Body of pancreas (tissue), 4 donors: ENCODE data around the gene LRRC3C. TPM values are rescaled to one million over a fixed set of nuclear protein-coding genes. Genes with fewer than 3 reads are reported as not detected.

ENCODE experiments used
- ATAC-seq: fragments of 150-250 bp; one replicate; pipeline ENCODE4 v1.9.1; 2016
- DNase-seq, 4 donors: peaks; one replicate each; pipeline ENCODE4 v3.0.0-alpha.2; 2019
- H3K27ac ChIP-seq, 4 donors: fragments of 200-600 bp; sonication (generic); 1 replicate in 3 of 4; 2 replicates in 1 of 4; pipeline versions ENCODE4 v1.5.1 to v1.6.1; 2016 to 2019; ENCODE audit warnings: mild to moderate bottlenecking in 1 of 4, mixed read lengths in 1 of 4, moderate library complexity in 1 of 4
- H3K27me3 ChIP-seq, 2 donors: fragments of 200-600 bp; sonication (generic); one replicate each; pipeline ENCODE4 v1.6.0; 2016; ENCODE audit warnings: mild to moderate bottlenecking in 1 of 2
- H3K36me3 ChIP-seq, 2 donors: fragments of 200-600 bp; sonication (generic); replicated peaks in 1 of 2; 2 replicates each; pipeline ENCODE4 v1.5.1; 2016; ENCODE audit warnings: low read depth in 2 of 2; ENCODE audit not compliant: insufficient read depth in 1 of 2
- H3K4me1 ChIP-seq: fragments of 200-600 bp; sonication (generic); one replicate; pipeline ENCODE4 v1.6.0; 2016
- H3K4me3 ChIP-seq, 2 donors: fragments of 200-600 bp; sonication (generic); 1 replicate in 1 of 2; 2 replicates in 1 of 2; pipeline ENCODE4 v1.5.1; 2016 to 2019
- H3K9me3 ChIP-seq, 3 donors: fragments of 200-600 bp; sonication (generic); 1 replicate in 2 of 3; 2 replicates in 1 of 3; pipeline ENCODE4 v1.5.1; 2016
- POLR2A ChIP-seq, 3 donors: fragments of 450-650 bp; IDR thresholded peaks; one replicate each; pipeline ENCODE4 v1.6.1; 2016; ENCODE audit warnings: antibody characterized with exemption in 3 of 3, mild to moderate bottlenecking in 2 of 3
- WGBS, 2 donors: methylation state at CpG; one replicate each; pipeline ENCODE4 v1.1.5; 2017; 5-methylcytosine and 5-hydroxymethylcytosine counted together
- intact Hi-C: fragments of 100-400 bp; cut with DNase I; formaldehyde crosslinking; loops from one replicate; pipeline ENCODE4 v1.15.1; 2023
- total RNA-seq, 2 donors: library from RNA; depleted of rRNA; stranded (reverse); fragments of >200 nt; gene quantifications; one replicate each; pipeline ENCODE4 v1.1.0, GENCODE V29; 2016
- TF ChIP-seq, protein P1 (sequence below), 7 experiments: fragments of 450-650 bp in 4 of 7; fragments of 200-600 bp in 3 of 7; sonication (generic) in 3 of 7; IDR thresholded peaks; one replicate each; pipeline ENCODE4 v1.5.1; 2016 to 2019; ENCODE audit warnings: antibody characterized with exemption in 7 of 7

The LRRC3C gene
- total RNA-seq, 2 donors from 2014 or later = not detected

DNA sequence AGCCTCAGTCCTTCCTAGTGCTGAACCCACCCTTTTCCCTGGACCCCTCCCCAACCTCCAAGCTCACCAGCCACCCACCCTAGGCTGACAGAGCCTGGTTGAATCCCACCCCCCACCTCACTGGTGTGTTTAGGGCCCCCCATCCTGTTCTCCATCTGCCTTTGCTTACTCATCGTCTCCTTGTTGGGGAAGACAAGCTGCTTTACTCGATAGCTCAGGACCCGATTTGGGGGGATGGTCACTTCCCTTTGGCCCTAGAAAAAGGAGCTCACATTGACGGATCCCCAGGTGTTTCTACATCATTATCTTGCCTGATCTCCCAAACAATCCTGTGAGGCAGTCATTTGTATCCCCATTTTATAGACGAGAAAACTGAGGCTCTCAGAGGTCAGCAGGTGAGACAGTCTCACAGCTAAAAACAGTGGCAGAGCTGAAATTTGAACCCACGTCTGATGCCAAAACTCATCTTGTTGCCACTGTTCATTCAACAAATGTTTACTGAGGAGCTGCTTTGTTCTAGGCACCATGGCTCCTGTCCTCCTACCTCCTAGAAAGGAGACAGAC is 18.7 kb upstream of the LRRC3C start:
- Histone ChIP-seq H3K4me1 (no peaks in the 10 kb centered on the region), H3K36me3 (no peaks in the 10 kb centered on the region), H3K27me3 (no peaks in the 10 kb centered on the region), H3K27ac (no peak overlapping the region), H3K9me3 (no peaks in the 10 kb centered on the region), H3K4me3 (no peak overlapping the region)
- 90% methylated on average over 6 of the region's 6 CpGs for WGBS, 2 donors
- TF ChIP-seq, protein P1, sequence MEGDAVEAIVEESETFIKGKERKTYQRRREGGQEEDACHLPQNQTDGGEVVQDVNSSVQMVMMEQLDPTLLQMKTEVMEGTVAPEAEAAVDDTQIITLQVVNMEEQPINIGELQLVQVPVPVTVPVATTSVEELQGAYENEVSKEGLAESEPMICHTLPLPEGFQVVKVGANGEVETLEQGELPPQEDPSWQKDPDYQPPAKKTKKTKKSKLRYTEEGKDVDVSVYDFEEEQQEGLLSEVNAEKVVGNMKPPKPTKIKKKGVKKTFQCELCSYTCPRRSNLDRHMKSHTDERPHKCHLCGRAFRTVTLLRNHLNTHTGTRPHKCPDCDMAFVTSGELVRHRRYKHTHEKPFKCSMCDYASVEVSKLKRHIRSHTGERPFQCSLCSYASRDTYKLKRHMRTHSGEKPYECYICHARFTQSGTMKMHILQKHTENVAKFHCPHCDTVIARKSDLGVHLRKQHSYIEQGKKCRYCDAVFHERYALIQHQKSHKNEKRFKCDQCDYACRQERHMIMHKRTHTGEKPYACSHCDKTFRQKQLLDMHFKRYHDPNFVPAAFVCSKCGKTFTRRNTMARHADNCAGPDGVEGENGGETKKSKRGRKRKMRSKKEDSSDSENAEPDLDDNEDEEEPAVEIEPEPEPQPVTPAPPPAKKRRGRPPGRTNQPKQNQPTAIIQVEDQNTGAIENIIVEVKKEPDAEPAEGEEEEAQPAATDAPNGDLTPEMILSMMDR (IDR thresholded peaks at IDR 0.05) = no peak
- TF ChIP-seq POLR2A (IDR thresholded peaks at IDR 0.05) = no peak
- intact Hi-C loops = no loop called here
- no peak for DNase-seq
- no peak for ATAC-seq

DNA sequence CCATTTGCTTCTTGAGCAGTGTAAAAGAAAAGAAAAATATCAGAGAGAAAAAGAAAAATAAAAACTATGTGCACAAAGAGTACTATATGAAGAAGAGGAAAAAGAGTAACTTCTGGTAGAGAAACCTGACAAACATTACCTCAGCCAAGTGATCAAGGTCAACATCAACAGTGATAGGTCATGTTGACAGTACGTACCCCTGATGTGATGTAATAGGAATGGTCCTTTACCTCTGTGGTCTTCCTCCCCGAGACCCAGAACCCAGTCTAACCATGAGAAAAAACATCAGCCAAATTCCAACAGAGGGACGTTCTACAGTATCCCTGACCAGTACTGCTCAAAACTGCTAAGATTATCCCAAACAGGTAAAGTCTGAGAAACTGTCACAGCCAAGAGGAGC is 13.5 kb upstream of the LRRC3C start:
- Histone ChIP-seq H3K9me3 (no peaks in the 10 kb centered on the region), H3K4me3 (no peak overlapping the region), H3K27me3 (no peaks in the 10 kb centered on the region), H3K27ac (no peak overlapping the region), H3K4me1 (no peaks in the 10 kb centered on the region), H3K36me3 (no peaks in the 10 kb centered on the region)
- ATAC-seq = no peak
- DNase-seq = no peak
- WGBS, 2 donors = 72 to 77% methylated on average over 3 of the region's 3 CpGs
- intact Hi-C loops = no loop called here
- no peak for TF ChIP-seq POLR2A (IDR thresholded peaks at IDR 0.05)
- TF ChIP-seq, protein P1 (IDR thresholded peaks at IDR 0.05) = no peak

DNA sequence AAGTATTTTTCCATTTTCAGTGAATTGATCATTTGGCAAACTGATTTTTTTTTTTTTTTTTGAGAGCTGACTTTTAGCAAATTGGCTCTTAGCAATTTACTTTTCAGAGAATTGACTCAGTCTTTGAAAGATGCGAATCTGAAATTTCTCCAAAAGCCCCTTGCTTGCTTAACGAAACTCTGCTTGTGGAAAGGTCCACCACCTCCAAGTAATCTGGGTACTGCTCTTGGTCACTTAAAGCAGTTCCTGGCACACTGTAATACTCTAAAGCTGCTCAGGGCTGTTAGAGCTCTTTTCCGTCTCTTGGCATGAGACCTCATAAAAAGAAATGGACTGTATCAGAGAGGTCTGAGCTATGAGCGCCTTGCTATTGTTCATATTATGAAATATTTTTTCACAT is 12.0 kb upstream of the LRRC3C start:
- no peaks in the 10 kb centered on the region for H3K9me3 ChIP-seq
- 70 to 91% methylated on average over 4 of the region's 4 CpGs for WGBS, 2 donors
- no peak overlapping the region for H3K27ac ChIP-seq
- no peaks in the 10 kb centered on the region for H3K27me3 ChIP-seq
- peaks cover 0 to 3% of the 10 kb centered on the region in 2 donors for H3K36me3 ChIP-seq
- intact Hi-C loops = no loop called here
- ATAC-seq = no peak
- no peak overlapping the region for H3K4me3 ChIP-seq
- no peaks in the 10 kb centered on the region for H3K4me1 ChIP-seq
- no peak for DNase-seq
- TF ChIP-seq, protein P1 (IDR thresholded peaks at IDR 0.05) = no peak
- TF ChIP-seq POLR2A (IDR thresholded peaks at IDR 0.05) = no peak

DNA sequence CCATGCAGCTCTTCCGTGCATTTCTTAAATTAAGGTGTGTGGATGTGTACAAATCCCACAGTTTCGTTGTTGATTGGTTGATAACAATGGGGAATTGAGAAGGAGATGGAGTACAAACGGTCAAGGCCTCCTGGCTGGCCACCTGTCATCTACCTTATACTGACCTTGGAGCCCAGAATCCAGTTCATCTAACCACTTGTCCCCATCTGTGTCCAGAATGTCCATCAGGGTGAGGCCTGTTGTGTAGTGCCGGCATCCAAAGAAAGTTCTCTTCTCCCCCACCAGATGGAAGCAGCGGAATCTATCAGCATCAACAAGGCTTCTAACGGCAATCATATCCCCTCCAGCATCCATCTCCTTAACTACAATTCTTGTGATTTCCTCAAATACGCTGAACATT is 10.6 kb upstream of the LRRC3C start:
- ATAC-seq (no peak), DNase-seq (no peak)
- no peaks in the 10 kb centered on the region for H3K4me1 ChIP-seq
- TF ChIP-seq, protein P1 (IDR thresholded peaks at IDR 0.05) = no peak
- TF ChIP-seq POLR2A (IDR thresholded peaks at IDR 0.05) = no peak
- no peak overlapping the region for H3K27ac ChIP-seq
- H3K36me3 ChIP-seq = peaks cover 3 to 8% of the 10 kb centered on the region in 2 donors
- 74 to 78% methylated on average over 7 of the region's 7 CpGs for WGBS, 2 donors
- H3K27me3 ChIP-seq = no peaks in the 10 kb centered on the region
- no peaks in the 10 kb centered on the region for H3K9me3 ChIP-seq
- H3K4me3 ChIP-seq = no peak overlapping the region
- intact Hi-C loops = no loop called here

DNA sequence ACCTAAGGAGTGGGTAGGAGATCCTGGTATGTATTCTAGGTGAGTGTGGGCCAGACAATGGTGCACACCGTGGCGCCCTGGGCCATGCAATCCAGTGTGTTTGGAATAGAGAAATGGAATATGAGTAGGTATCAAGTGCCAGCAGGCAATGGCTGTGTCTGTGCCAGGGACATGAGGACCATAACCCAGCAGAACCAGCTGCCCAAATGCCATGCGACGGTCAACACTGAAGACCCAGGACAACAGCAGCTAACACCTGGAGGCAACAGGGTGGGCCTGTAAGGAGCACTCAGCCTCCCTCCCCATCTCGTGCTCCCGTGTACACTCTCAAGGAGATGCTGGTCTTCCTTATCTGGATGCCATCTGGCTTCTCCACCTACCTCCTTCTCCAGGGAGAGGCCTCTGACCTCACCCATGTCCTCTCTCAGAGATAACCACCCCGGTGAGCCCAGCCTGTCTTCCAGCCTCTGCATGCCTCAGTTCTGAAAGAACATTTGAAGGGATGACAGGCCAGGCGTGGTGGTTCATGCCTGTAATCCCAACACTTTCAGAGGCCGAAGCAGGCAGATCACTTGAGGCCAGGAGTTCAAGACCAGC is 8.3 kb upstream of the LRRC3C start:
- DNase-seq = no peak
- peaks cover 6 to 23% of the 10 kb centered on the region in 2 donors for H3K36me3 ChIP-seq
- intact Hi-C loops = no loop called here
- TF ChIP-seq, protein P1 (IDR thresholded peaks at IDR 0.05) = no peak
- TF ChIP-seq POLR2A (IDR thresholded peaks at IDR 0.05) = no peak
- ATAC-seq = no peak
- no peaks in the 10 kb centered on the region for H3K27me3 ChIP-seq
- 95 to 97% methylated on average over 9 of the region's 9 CpGs for WGBS, 2 donors
- no peak overlapping the region for H3K27ac ChIP-seq
- no peaks in the 10 kb centered on the region for H3K9me3 ChIP-seq
- no peaks in the 10 kb centered on the region for H3K4me1 ChIP-seq
- no peak overlapping the region for H3K4me3 ChIP-seq
